HFFc6 (cell line): ENCODE data around the gene CLIP4. TPM values are rescaled to one million over a fixed set of nuclear protein-coding genes. Genes with fewer than 3 reads are reported as not detected.

Experiments used
- total RNA-seq, 6 experiments: library from RNA; stranded (reverse); fragmentation: NEBNext Ultra II Directional; extraction: Animal tissue kit (Norgen Biotek cat#: 25700); gene quantifications; 2 replicates in 1 of 6; 3 replicates in 5 of 6; pipeline ENCODE4 v1.2.3, GENCODE V29; 2021

Gene CLIP4
- total RNA-seq, 6 experiments from 2014 or later, result 33.7 to 40.9 (median 36.6) TPM

Other genes starting within 250 kb of the CLIP4 start
- gene TRMT61B, start 245.1 kb upstream of the CLIP4 start, total RNA-seq, result 10 to 100 TPM; 11.3 to 13.9 (median 12.3) TPM
- gene WDR43, start 220.7 kb upstream of the CLIP4 start, total RNA-seq, result 10 to 100 TPM; 67.8 to 81.1 (median 71.4) TPM
- not detected for gene TOGARAM2, start 134.1 kb upstream of the CLIP4 start, total RNA-seq
- not detected for gene PCARE, start 40.9 kb upstream of the CLIP4 start, total RNA-seq